ENCODE measurements around the gene ATF4.
"Not testable (repeated sequence)": the region's sequence is repeated elsewhere in the genome, so short reads cannot be mapped to it uniquely, and the experiment has no call there.

The ATF4 gene

GRCh38 chr22:39489094-39490068 lies 31.0 kb upstream of the ATF4 start:
- DNase-seq: no peak

- no peak for DNase-seq
These were observed 30.1 kb upstream of the ATF4 start for GRCh38 chr22:39490135-39490798.

GRCh38 chr22:39490966-39491680 lies 29.2 kb upstream of the ATF4 start:
- DNase-seq: no peak

DNA sequence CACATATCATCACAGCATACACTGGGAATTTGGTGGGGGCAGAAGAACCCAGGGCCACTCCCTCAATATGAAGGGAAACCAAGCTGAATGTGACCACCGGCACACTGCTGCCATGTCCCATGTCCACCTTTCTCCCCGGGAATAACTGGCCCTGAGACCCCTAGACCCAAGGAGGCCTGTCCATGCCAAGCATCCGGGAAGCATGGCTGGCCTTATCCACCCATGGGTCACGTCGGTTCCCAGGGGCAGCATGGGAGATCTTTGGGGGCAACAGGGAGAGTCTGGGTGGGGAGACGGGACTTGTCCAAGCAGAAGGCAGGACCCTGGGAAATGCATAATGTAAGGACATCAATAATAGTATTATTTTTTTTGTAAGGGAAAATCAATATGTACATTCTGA lies 28.7 kb upstream of the ATF4 start:
- no peak for DNase-seq

DNA sequence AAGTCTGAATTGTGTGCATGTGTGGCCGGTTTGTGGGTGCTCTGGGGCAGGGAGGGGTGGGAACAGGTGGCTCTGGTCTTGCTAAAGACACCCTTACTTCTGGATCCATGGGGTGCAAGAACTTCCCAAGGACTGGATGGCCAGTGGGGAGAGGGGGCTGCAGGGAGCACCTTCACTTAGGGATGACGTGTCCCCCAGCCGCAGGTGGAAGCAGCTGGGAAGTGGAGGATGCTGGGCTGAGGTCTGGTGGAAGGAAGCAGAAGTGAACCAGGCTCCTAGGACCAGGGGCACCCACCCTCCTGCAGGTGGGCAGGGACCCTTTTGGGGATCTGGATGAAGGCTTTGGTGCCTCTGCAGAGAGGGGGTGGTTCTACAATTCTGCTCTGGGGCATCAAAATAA lies 28.2 kb upstream of the ATF4 start:
- DNase-seq: no peak

- DNase-seq: no peak
These were observed 26.6 kb upstream of the ATF4 start for GRCh38 chr22:39493759-39494158.

GRCh38 chr22:39494471-39495120 lies 25.8 kb upstream of the ATF4 start:
- DNase-seq: no peak

DNA sequence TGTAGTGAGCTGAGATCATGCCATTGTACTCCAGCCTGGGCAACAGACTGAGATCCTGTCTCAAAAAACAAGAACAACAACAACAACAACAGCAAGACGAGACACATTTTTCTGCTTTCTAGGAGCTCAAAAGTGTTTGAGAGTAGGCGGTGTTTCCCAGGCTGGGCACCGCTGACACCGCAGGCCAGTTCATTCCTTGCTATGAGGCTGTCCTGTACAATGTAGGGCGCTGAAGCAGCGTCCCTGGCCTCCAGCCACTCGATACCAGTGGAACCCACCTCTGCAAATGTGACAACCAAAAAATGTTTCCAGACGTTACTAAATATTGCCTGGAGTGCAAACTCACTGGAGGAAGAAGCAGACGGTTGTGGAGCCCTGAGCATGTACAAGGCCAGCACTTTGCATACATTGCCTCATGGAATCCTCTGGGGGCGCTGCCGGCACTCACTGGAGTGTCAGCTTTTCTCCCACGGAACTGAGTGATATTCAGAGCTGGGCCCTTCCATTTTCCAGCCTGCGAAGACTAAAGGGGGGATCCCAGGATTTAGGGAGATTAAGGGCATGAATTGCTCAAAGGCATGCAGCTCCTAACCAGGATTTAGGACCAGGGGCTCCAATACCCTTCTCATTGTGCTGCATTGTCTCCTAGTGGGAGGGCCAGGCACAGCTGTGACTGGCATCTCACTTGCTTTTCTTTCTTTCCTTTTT lies 24.1 kb upstream of the ATF4 start:
- no peak for DNase-seq

DNA sequence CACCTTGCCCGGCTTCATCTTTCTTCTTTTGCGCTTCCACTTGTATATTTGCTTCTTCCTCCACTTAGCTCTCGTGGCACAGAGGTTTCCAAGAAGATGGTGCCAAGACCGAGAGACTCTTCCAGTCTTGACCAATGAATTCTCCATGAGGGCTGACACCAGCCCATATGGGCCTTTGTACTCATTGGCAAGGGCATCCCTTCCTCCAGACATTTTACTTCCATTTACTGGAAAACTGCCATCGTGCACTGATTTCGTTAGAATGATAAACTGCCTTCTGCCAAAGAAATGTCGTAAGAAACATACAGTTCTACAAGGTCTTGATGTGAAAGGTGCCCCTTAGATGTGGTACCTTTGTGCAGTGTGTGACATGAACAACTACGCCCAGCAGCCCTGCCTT lies 22.9 kb upstream of the ATF4 start:
- DNase-seq: no peak

GRCh38 chr22:39498368-39498767 lies 22.0 kb upstream of the ATF4 start:
- DNase-seq: no peak

- DNase-seq: no peak
These were observed 21.6 kb upstream of the ATF4 start for GRCh38 chr22:39498802-39499201.

- DNase-seq: no peak
These were observed 20.3 kb upstream of the ATF4 start for GRCh38 chr22:39500101-39500500.

DNA sequence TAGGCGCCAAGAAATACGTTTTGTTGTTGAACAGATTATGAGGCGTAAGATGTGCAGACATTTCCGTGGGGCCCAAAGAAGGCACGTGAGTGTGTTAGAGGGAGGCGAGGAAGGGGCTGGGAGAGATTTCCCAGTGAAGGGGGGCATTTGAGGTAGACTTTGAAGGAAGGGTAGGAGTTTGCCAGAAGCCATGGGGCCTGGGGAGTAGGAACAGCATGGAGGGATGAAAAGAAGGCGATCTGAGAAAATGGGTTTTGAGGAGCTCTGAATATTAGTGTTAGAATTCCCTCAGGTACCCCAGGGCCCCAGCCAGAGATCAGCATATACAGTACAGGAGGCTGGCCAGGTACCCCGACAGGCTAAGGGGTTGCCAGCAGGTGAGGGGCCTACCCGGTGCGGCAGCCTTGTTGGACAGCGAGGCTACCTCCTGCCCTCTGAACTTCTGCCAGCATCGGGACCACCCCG lies 18.7 kb upstream of the ATF4 start:
- DNase-seq: no peak

DNA sequence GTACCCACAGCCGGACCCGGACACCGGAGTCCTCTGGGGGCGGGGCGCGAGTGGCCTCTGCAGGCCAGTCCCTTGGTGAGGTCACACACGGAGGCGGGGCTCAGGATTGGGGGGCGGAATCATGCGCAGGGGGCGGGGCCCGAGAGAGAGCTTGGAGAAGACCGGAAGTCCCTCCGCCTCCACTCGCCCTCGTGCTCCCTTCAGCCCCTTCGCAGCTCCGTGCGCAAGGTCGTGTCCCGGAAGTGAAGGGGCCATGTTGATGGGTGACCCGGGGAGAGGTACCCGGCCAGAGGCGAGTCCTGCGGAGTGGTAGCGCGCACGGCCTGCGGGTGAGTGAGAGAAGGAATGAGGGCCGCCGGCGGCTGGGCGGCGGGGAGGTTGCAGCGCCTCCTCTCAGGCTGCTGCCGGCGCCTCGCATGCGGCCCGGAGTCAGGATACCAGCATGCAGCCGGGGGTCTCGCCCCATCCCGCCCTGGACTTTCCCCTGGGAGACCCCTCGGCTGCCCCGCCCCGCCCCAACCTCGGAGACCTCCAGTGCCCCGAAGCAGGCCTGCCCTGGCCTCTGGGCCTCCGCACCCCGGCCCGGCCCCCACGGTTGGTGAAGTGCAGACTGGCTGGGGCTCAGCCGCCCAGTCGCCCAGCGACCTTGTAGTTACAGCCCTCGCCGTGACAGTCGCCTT lies 18.1 kb upstream of the ATF4 start, which contains the start of gene MIEF1:
MIEF1 (plus strand) TSS at position 182 of the 680 bp plus-strand sequence. CDS start 9,005 bp downstream, outside the sequence.
- DNase-seq: peak; percentile 92

DNA sequence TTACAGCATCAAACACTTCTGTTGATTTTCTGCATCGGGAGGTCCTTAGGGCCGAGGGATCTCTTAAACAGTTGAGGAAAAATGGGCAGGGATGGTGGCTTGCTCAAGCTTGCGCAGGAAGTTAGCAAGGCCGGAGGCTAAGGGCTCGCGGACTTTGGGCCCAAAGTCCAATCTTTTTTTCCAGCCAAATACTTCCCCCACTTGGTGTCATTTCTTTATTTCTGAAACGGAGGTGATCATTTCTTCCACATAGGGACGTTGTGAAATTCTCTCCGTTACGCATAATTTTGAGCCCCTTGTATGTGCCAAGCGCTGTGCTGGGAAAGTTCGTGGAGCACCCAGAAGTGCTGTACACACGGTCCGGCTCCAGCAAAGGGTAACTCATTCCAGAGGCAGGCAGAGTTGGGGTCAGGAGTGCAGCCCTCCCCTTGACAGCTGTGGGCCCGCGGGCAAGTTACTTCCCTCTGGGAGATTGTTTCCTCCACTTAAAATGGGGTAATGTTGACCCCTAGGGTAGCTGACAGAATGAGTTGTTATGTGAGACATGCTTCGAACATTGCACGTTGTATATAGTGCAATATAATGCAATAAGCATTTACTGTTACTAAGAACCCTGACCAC lies 17.5 kb upstream of the ATF4 start:
- no peak for DNase-seq

DNA sequence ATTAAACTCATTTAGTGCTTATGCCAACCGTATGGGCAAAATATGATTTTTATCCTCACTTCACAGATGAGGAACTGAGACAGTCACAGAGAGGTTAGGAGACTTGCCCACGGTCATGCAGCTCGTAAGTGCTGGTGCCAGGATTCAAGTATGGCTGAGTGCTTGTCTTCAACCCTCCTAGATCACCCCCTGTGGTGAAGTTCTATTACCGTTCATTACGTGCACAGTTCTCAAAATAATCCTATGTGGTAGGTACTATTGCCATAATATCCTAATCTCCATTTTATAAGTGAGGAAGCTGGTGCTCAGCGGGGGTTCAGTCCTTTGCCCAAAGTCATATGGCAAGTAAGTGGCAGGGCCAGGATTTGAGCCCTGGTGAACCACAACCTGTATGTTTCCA lies 16.7 kb upstream of the ATF4 start:
- no peak for DNase-seq

- DNase-seq: no peak
These were observed 16.3 kb upstream of the ATF4 start for GRCh38 chr22:39504071-39504470.

DNA sequence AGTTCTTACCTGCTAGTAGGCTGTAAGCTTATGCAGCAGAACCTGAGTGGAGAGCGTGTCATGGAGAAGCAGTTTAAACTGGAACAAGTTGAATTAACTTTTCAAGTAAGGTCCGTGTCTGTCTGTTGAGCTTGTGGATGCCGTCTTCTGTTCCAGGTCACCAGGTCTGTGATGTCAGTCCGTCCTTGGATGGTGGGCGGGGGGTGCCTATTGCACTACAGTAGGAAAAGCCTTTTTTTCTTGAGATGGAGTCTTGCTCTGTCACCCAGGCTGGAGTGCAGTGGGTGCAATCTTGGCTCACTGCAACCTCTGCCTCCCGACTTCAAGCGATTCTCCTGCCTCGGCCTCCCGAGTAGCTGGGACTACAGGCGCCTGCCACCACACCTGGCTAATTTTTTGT lies 13.3 kb upstream of the ATF4 start:
- not testable (repeated sequence) for DNase-seq

DNA sequence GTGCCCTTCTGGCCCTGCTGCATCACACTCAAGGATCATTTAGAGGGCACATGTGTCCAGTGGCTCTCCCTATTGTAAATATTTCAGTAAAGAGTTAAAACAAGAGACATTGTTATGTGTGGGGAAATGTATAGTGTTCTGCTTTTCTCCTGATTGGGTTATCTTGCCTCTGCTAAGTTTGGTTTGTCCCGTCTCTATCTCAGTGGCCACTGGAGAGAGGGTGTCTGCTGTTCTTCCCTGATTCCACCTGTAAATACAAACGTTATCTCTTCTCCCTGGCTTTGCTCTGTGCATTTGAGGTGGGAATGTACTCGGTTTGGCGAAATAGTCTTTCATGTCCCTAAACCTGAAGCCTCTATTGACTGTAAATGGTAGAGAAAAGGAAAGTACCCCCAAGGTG lies 12.0 kb upstream of the ATF4 start:
- DNase-seq: no peak

DNA sequence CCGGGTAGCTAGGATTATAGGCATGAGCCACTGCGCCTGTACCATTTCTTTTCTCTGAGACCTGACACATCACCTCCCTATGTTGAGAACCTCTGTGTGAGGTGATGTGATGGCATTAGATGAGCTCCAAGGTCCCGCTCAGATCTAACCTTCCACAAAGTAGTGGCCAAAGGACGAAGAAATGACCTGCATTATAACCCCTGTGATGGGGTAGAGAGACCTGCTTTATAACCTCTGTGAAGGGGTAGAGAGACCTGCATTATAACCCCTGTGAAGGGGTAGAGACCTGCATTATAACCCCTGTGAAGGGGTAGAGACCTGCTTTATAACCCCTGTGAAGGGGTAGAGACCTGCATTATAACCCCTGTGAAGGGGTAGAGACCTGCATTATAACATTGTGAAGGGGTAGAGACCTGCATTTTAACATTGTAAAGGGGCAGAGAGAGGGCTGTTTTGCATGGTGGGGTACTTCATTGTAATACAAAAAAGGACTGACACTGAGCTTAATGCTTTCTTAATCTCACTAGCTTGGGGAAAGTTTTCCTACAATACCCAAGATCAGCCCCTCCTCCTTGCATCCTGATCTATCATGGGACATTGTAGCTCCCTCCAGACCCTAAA lies 9.7 kb upstream of the ATF4 start:
- no peak for DNase-seq

DNA sequence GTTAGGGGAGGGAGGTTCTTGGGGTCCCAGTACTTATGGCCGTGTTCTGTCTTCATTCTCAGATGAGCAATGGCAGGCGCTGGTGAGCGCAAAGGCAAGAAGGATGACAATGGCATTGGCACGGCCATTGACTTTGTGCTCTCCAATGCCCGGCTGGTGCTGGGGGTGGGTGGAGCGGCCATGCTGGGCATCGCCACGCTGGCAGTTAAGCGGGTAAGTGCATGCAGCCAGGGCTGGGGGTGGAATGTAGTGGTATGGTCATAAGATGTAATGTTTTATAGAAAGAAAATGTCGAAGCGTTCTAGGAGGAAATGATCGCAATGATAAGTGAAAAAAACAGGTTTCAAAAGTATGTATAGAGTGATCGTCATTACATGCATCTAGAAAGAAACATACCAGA lies 9.1 kb upstream of the ATF4 start:
- DNase-seq: no peak

Measured in NCI-H510A (cell line).